Measurements from ENCODE around the gene PIK3C2G. TPM values are rescaled to one million over a fixed set of nuclear protein-coding genes. Genes with fewer than 3 reads are reported as not detected.

PIK3C2G gene
- total and polyA plus RNA-seq, 10 of the 15 experiments (the other 5 are each of a cell fraction or from before 2014, with no cell fraction given) = not detected

GRCh38 chr12:18651525-18651924 lies 390.2 kb downstream of the PIK3C2G start:
- WGBS (ENCODE audit: insufficient coverage, insufficient replicate concordance, low lambda C conversion rate, missing lambda C conversion rate) = 5% methylated on average over 2 of the region's 2 CpGs
- in situ Hi-C loops (cut with MboI) = no loop called here
- CTCF ChIA-PET = no interaction called here

More at GRCh38 chr12:18651525-18651924, 390.2 kb downstream of the PIK3C2G start:
- ChIA-PET SMC1A (ENCODE audit: uncharacterized antibody, unreplicated experiment) (no interaction called here), RAD21 (ENCODE audit: unreplicated experiment) (no interaction called here), POLR2A (no interaction called here)
- Histone ChIP-seq H2AFZ (ENCODE audit: control insufficient read depth, low read depth, low read length) (no peak overlapping the region), H3K9ac (ENCODE audit: control insufficient read depth, insufficient read depth, low read length) (no peak overlapping the region), H3K79me2 (ENCODE audit: control insufficient read depth, insufficient read depth, low read length) (no peaks in the 10 kb centered on the region), H3K36me3 (ENCODE audit: control insufficient read depth in 2 of 2, insufficient read depth in 2 of 2, low read length in 1 of 2) (no peaks in the 10 kb centered on the region), H3K4me1 (ENCODE audit: control insufficient read depth, insufficient read depth, low read length) (no peaks in the 10 kb centered on the region), H4K20me1 (ENCODE audit: control insufficient read depth, insufficient read depth) (no peaks in the 10 kb centered on the region), H3K27me3 (replicated peaks in 1 of 2; ENCODE audit: control insufficient read depth in 2 of 2, insufficient read depth in 2 of 2, low read length in 1 of 2) (no peaks in the 10 kb centered on the region), H3K9me3 (replicated peaks; ENCODE audit: control insufficient read depth, insufficient read depth, low read length) (no peaks in the 10 kb centered on the region), H3K4me3 (no peak overlapping the region), H3K27ac (ENCODE audit: control insufficient read depth, insufficient read depth) (no peak overlapping the region), H3K4me2 (ENCODE audit: control insufficient read depth, insufficient read depth) (no peak overlapping the region)
- FAIRE-seq (no peak), DNase-seq (ENCODE audit: low read depth, low spot score) (no peak), ATAC-seq (no peak)
- TF ChIP-seq ELK1 (IDR thresholded peaks at IDR 0.05; ENCODE audit: low read depth, low read length) (no peak), BCL3 (IDR thresholded peaks at IDR 0.05; ENCODE audit: borderline replicate concordance, insufficient read depth, low read depth, low read length, poor library complexity, severe bottlenecking) (no peak), SPI1 (IDR thresholded peaks at IDR 0.05; ENCODE audit: borderline replicate concordance, insufficient read depth, low read depth, low read length) (no peak), E4F1 (IDR thresholded peaks at IDR 0.05; ENCODE audit: borderline replicate concordance, partially characterized antibody) (no peak), RELA (IDR thresholded peaks at IDR 0.05; ENCODE audit: borderline replicate concordance, partially characterized antibody) (no peak)
- intact Hi-C loops (cut with micrococcal nuclease; ENCODE audit: unreplicated experiment) = no loop called here
- no TSS peak for BruUV-seq (replicated peaks)

All from GM12878 (cell line).